Measurements from ENCODE around the gene BEND7.

The BEND7 gene

DNA sequence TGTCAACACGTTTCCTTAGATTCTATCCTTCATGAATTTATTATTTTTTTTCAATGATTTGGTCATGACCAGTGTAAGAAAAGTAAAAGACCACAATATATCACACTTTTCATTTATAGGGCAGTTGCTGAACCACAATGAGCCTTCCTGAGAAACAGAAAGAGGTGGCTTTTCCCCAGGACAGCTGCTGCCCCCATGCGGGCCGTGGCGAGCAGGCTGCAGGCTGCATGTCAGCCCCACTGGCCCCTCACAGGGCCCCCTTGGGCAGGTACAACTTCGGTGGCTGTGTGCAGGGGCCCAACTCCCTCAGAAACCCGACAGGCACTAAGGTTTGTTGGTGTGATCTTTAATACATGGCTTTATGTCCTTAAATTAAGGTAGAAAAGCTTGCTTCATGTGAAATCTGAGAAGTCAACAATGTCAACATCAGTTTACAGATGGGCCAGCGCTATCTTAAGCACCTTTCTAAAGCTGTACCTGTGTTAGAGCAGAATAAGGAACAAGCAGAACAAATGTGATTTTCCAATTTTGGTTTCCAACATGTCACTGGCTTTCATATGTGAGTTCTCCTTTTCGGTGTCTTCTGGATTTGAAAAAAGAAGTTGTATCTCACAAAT lies 10.6 kb downstream of the BEND7 start:
- DNase-seq = no peak

DNA sequence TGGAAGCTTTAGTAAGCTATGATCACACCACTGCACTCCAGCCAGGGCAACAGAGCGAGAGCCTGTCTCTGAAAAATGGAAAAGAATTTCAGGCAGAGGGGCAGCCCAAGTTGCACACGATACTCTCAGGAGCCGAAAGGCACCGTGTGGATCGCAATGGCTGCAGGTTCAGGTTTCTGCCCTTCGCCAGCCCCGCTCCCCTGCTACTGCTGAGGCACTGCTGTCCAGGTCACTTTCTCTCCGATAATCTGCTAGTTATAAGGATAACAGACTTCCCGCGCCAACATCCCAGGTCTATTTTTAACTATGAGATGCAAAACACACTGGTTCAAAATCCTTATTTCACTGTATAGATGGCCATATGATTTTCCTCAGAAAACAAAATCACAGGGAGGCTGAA lies 11.1 kb downstream of the BEND7 start:
- DNase-seq = no peak

DNA sequence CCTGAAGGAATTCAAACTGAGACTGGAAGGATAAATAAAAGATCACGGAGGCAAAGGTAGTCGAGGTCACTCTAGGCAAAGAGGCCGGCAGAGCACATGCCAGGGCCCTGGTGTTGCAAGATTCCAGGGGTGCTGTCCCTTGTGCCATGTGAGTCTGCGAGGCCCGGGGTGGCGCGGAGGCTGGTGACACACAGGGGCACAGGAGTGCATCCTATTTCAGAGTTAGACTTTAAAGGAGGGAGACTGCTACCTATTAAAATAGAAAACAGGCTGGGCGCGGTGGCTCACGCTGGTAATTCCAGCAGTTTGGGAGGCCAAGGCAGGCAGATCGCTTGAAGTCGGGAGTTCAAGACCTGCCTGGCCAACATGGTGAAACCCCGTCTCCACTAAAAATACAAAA lies 12.6 kb downstream of the BEND7 start:
- DNase-seq = no peak

DNA sequence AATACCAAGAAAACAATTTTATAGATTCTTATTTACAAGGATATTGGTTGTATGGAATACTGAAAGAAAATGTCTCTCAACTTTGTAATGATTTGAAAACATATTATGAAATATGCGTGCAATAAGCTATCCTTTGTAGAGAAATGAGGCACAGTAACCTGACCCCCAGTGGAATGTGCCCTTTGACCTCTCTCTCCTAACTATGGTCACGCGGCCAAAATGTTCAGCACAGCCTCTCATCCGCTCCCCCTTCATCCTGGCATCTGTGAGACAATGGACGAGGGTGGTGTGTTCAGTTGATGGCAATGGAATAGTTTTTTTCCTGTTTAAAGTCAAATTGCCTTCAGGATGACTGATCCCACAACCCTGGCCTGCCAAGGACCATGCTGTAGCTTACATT lies 13.3 kb downstream of the BEND7 start:
- no peak for DNase-seq

DNA sequence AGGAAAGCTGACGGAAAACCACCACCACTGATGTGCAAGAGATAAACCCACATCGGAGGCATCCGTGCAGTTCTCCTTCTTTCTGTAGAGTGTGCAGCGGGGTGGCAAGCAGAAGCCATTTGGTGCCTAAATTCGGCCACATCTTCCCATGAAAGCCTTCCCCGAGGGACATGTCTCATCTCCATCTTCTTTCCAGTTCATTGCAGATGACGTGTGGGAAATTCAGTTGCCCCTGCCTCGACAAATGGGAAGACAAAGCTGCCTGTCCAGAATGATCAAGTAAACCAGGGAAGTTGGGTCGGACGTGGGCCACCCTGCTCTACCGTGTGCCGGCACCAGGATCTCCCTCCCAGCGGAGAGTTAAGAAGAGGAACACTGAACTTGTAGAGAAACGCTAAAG lies 14.5 kb downstream of the BEND7 start:
- DNase-seq = no peak

DNA sequence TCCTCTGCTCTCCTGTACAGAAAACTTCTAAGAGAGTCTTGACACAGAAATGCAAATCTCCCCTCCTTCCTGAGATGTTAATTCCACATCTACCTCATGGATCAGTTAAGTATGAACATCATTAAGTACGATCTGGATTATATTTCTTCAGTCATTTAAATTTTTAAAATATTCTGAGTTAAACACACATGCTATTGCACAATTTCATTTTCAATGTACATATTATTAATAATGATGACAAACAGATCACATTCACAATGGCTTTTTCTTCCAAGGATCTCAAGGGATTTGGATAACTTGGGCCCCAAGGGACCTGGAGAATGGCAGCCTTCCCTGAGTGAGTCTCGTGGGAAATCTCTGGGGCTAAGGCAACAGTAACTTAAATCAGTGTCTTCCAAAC lies 16.2 kb downstream of the BEND7 start:
- no peak for DNase-seq

DNA sequence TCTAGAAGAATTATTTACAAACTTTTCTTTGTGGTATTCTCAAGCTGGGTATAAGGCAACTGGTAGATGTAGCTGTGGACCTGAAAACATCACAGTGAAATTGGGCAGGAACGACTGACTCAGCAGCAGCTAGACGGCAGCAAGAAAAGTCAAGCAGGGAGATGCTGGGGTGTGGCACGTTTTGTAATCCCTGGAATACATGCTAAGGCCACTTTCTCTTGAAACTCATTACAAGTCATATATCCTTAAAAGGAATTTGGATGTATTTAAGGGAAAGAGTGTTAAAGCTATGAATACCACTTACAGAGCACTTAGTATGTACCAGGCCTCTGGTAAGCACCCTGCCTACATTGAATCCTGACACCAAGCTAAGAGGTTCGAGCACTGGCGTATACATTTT lies 17.4 kb downstream of the BEND7 start:
- no peak for DNase-seq

DNA sequence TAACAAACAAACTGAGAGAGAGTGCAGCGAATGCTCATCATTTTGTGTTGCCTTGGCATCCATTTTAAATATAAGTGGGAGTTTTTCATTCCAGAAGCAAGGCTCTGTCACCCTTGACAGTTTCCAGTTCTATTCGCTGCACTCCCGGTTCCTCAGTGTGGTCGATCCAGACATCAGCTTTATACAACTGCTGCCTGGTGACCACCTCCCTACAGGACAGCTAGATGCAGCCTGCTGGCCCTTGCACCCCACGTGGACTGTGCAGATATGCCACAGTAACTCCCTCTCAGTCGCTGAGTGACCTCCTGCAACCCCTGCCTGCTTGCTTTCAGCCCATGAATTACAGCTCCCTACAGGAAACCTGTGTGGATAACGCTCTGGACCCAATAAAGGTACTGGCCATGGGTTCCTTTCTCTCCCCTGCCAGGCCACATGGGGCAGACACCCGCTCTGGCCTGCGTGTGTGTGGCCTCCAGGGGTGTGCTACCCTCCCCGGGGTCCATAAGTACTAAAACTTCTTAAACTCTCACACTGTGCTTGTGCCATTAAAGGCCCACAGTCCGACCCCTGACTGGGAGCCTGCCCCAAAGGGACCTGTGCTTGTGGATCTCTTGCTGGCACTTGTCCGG lies 23.6 kb downstream of the BEND7 start:
- DNase-seq = no peak

DNA sequence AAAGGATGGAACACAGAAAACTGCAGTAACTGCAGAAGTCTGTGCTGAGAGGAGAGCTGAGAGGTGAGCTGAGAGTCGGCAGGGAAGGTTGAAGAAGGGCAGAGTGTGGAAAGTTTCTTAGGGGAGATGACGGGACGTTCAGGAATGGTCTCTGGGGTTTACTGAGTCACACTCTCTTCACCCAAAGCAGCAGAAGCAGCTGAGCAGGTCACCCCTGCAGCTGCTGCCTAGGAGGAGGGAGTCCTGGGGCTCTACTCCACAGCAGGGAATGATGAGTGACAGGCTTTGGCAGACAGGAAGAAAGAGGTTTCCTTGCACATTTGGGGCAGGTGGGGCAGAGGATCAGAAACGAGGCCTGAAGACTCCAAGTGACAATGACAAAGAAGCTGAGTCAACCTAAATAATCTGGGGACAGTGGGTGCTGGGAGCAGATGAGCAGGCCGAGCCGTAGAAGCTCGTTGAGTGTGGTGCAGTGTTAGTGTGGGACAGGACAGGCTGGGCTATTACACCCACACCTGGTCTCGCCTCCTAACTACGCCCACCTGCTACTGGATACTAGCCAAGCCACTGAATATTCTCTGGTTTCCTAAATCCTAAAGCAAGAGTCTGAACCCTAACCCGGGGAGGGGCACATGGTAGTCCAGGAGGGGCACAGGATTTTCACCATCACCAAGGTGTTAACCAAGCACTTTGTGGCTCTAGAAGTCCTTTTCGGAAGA lies 24.9 kb downstream of the BEND7 start:
- DNase-seq = no peak

DNA sequence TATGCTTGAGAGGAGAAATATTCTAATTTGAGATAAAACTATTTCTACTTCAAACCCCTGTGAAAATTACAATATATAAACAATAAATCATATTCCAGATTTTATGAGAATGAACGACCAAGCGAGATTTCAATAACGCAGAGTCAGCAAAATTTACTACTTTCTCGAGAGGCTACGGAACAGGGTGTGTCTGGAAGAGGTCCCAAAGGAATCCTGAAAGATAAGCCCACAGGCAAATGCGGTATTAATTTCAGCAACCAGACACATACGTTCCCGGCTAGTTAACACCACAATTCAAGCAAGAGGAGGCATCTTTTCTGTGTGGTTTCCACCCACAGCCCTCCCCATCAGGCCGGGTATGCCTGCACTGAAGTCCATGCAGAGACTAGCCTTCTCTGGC lies 26.4 kb downstream of the BEND7 start:
- no peak for DNase-seq

DNA sequence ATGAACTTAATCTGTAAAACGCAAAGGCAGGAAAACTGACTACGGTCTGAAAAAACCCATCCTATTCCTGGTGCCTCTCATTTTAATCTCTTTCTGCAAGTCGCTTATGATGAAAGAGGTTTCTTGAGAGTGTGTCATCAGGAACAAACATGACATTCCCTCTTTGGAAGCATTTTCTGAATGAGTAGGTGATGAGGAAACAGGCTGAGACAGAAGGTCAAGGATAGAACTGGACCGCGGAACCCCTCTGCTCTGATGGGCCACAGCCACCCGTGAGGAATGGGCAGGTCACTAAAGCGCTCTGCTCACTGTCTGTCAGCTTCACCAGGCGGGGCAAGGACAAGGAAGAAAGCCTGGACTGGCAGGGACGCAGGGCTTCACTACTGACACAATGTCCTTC lies 28.6 kb downstream of the BEND7 start:
- DNase-seq = no peak

DNA sequence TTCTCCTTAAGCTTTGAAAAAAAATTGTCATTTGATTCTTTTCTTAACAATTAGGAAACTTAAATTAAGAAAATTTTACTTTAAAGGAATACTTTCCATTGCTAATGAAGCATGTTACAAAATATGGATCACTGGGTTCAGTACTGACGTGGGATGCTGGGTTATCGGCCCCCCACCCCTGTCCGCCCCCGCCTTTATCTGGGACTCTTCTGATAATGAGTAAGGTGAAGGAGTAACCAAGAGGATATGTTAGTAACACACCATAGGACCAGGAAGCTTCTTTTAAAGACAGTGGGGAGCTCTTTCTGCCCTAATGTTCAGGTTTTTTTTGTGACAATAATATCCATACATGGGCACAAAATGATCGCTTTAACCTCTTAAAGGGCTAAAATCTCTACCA lies 29.7 kb downstream of the BEND7 start:
- no peak for DNase-seq

DNA sequence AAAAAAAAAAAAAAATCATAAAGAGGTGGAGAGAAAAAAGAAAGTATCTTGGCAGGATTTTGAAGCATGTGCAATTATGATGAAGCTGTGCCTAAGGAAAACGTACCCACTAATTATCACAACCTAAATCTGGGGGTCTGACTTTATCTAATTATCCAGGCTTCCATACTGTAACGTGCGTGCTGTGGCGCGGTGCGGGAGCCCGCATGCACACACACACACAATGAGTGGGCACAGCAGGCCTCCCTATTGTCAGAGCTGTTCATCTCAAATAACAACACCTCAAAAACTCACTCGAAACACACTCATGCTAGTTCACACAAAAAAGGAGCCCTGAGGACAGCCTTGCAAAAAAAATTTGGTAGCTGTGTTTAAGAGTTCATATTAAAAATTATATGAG lies 31.9 kb downstream of the BEND7 start:
- DNase-seq = no peak

DNA sequence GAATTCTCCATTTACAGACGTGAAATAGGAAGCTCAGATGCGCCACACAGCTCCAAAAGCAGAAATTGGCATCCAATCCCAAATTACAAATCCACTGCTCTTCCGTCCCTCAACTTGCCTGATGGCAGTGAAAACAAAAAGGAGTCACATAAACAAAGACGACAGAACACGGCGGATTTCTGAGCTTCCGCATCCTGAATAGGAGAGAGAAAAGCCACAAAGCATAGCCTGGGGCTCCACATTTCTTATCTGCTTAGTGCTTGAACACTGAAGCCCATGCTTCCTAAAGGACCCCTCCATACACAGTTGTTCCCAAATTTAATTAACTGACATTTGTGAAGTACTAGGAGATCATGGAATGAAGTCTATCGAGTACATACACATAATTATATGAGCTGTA lies 32.6 kb downstream of the BEND7 start:
- no peak for DNase-seq

DNA sequence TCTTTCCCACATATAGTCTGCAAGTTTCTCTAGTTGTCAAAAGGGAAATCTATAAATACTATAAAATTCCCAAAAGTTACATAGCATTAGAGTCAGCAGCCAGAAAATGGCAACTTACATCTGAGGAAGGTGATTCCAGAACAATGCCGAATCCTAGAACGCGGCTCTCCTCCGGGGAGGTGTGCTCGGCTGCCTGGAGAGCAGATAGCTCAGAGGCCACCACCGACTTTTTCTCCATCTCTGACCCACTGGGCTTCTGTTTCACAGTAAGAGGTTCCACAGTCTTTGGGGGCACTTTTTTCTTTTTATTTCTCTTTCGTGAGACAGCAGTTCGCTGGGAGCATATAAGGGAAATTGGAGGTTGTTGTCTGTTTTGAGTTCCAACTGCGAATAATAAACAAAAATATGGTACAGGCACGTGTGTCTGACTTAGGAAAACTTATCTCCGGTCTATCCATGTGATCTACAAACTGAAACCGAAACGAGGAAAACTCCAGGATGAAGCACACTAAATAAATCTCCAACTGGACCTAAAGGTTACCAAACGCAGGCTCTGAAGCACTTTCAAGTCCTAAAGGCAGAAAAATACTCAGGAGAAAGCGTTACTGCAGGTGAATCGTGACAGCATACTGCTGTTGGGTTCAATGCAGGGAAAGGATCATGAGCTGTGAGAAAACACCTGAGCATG lies 36.2 kb downstream of the BEND7 start:
- no peak for DNase-seq

DNA sequence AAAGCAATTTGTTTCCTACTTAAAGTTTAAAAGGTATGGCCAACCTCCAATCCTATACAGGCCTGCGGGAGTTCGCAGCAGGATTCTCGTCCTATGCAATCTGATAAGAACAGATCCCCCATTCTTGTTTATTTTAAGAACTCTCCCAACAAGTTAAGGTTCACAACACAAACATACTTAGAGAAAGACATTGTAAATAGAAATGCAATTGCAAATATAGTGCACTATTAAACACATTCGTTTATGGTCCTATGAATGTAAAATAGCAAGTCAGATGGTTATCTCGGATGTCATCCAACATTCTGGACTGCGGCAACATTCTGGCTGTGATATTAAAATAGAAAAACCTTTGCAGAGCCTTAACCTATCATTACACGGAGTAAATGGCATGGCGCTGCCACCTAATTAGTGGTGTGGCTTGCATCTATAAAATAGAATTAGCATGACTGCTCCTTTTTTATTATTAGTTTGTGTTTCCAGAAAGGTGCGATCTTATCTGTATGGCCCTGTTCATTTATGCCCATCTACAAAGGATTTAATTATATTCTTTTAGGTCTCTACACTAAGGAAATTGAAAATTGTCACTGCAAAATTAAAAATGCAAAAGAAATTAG lies 37.0 kb downstream of the BEND7 start:
- DNase-seq = no peak

DNA sequence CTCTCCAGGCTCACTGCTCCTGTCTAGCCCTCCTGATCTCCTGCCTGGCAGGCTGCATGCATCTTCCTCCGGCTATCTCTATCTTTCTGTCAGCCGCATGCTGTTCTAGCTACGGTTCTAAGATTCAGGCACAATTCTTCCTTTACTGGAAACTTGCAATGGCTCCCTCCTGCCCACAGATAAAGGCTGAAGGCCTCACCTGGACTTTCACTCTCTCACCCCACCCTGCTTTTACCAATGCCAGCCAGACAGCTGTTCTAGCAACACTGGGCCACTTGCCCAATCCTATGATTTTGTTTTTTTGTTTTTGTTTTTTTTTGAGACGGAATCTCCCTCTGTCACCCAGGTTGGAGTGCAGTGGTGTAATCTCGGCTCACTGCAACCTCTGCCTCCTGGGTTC lies 38.3 kb downstream of the BEND7 start:
- DNase-seq = no peak

DNA sequence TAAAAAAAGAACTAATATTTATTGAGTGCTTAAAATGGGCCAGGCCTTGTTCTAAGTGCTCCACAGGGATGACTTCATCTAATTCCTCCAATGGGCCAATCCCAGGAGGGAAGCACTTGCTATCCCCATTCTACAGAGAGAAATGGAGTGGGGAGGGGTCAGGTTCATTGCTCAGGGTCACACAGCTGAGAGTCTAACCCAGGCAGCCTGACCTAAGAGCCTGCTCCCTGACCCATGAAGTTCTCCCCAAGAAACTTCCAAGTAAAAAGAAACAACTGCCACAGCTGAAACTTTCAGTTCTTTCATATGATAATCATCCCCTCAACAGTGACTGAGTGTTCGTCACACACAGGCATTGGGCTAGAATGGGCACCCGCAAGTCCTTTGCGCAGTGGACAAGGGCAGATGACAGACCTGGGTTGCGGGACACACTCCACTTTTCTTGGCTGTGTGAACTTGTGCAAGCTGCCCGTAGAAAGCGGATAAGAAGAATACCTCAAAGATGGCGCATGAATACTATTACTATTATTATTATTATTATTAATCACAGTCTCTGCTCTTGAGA lies 39.7 kb downstream of the BEND7 start:
- DNase-seq = no peak

DNA sequence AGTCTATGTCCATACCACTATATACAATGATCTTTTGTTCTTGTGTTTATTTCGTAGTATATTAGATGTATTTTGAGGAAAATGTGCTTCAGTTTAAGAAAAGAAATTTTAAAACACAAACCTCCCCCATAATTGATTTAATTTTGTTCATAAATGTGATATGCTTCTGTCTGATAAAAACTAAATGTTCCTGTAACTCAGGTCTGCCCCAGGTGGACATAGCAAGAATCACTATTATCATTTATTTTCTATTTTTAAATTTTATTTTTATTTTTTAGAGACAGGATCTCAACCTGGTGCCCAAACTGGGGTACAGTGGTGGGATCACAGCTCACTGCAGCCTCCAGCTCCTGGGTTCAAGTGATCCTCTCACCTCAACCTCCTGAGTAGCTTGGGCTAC lies 43.2 kb downstream of the BEND7 start:
- DNase-seq = no peak

DNA sequence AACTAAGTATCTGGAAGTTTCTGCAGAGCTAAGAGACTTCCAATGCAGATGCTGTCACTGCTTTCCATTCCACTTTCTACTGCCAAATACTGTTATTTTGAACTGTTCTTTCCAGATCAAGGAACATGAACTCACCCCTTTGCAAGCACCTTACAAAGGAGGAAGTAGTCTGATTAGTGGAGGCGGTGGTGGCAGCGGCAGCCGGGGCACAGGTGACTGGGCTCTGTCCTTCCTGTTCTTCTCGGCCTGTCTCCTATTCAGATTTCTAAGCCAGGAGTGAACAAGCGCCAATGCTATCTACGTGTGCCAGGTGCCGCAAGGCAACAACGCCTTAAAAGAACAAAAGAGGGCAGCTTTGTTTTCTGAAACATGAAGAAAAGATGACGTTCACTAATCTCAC lies 44.9 kb downstream of the BEND7 start:
- no peak for DNase-seq

DNA sequence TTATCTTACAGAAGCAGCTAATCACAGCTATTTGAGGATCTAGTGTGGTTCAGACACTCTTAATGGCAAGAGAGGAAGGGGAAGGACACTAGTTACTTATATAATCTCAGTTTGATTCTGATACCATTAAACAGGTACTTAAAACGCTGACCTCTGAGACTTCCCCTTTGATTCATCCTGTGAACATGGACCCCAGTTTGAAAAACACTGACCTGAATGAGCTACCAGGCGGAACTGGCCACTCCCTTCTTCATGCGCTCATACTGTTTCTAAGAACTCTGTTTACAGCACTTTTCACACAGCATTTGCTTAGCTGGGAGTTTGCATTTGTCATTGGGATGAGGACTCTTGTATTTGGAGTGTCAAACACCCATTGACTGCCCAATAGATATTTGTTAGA lies 45.7 kb downstream of the BEND7 start:
- DNase-seq = no peak

DNA sequence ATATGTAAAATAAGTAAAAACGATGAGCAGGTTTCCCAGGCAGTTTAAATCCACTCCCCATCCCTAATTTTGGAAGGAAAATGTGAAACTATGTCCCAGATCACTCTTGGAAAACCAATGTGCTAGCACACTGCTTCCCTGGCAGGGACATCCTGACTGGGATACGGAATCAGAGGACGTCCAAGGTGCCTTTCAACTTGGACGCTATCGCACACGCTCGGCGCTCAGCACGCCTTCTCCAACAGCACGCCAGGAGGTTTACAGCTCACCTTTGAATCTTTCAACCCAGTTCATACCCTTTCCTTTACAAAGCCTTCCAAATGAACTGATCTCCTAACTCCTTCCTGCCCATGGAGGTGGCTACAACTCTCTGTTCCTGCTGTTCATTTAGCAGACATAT lies 47.1 kb downstream of the BEND7 start:
- DNase-seq = no peak

DNA sequence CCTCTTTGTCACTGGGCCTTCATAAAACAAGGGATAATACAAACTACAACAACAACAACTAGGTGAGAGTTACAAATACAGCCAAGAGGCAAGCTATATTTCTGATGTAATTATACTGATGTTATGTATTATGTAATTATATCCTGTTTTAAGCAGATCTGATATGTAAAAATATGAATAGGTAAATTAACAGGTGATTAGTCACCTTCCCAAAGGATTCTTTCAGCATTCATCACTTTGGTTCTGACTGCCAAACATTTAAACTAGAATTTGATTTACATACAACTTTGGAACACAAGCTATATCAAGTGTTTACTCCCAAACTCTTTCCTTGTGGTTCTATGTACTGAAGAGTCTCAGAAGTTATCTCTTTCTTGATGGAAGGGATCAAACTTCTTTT lies 53.7 kb downstream of the BEND7 start:
- no peak for DNase-seq
